ENCODE measurements around the gene SBF2.

The SBF2 gene

GRCh38 chr11:10075141-10075540 lies 218.9 kb downstream of the SBF2 start:
- no peak overlapping the region for H3K27ac ChIP-seq (ENCODE audit: low read depth, low read length)
- H3K9me2 ChIP-seq (replicated peaks; ENCODE audit: insufficient read depth, low read length), result no peaks in the 10 kb centered on the region
- no peaks in the 10 kb centered on the region for H3K27me3 ChIP-seq (ENCODE audit: low read length)

GRCh38 chr11:10072841-10073240 lies 221.2 kb downstream of the SBF2 start:
- H3F3A ChIP-seq (ENCODE audit: insufficient read depth), result no peaks in the 10 kb centered on the region
- H3K4me3 ChIP-seq (ENCODE audit: insufficient read depth, low read length, poor library complexity, severe bottlenecking), result no peak overlapping the region
- no peaks in the 10 kb centered on the region for H3K36me3 ChIP-seq (ENCODE audit: low read length)
- no peak overlapping the region for H3K9ac ChIP-seq (ENCODE audit: low read length)
- H3K27ac ChIP-seq (ENCODE audit: low read depth, low read length), result no peak overlapping the region
- no peak overlapping the region for H3K4me2 ChIP-seq (ENCODE audit: low read depth, low read length, poor library complexity, severe bottlenecking)
- H3K9me3 ChIP-seq (ENCODE audit: insufficient read depth, low read length), result no peaks in the 10 kb centered on the region
- H4K20me1 ChIP-seq (ENCODE audit: low read depth, low read length), result no peaks in the 10 kb centered on the region; the same call in 1 of the 2 replicates
- no peaks in the 10 kb centered on the region for H3K79me2 ChIP-seq (ENCODE audit: insufficient read depth, low read length)
- H3K27me3 ChIP-seq (ENCODE audit: low read length), result no peaks in the 10 kb centered on the region
- H2AFZ ChIP-seq (ENCODE audit: low read depth, low read length, severe bottlenecking), result no peak overlapping the region
- no peaks in the 10 kb centered on the region for H3K9me2 ChIP-seq (replicated peaks; ENCODE audit: insufficient read depth, low read length)
- TF ChIP-seq EZH2phosphoT487 (conservative IDR thresholded peaks at IDR 0.05; ENCODE audit: low read length) (no peak), CTCF (IDR thresholded peaks at IDR 0.05; ENCODE audit: insufficient read depth, low read length, poor library complexity, severe bottlenecking) (no peak)

More at GRCh38 chr11:10075141-10075540, 218.9 kb downstream of the SBF2 start:
- no peak overlapping the region for H3K4me2 ChIP-seq (ENCODE audit: low read depth, low read length, poor library complexity, severe bottlenecking)
- H3K9me3 ChIP-seq (ENCODE audit: insufficient read depth, low read length), result no peaks in the 10 kb centered on the region
- no peaks in the 10 kb centered on the region for H3K36me3 ChIP-seq (ENCODE audit: low read length)
- H4K20me1 ChIP-seq (ENCODE audit: low read depth, low read length), result no peaks in the 10 kb centered on the region
- no peaks in the 10 kb centered on the region for H3F3A ChIP-seq (ENCODE audit: insufficient read depth)
- H3K9ac ChIP-seq (ENCODE audit: low read length), result no peak overlapping the region
- no peak overlapping the region for H3K4me3 ChIP-seq (ENCODE audit: insufficient read depth, low read length, poor library complexity, severe bottlenecking)
- no peak overlapping the region for H2AFZ ChIP-seq (ENCODE audit: low read depth, low read length, severe bottlenecking)
- TF ChIP-seq CTCF (IDR thresholded peaks at IDR 0.05; ENCODE audit: insufficient read depth, low read length, poor library complexity, severe bottlenecking), result no peak
- TF ChIP-seq EZH2phosphoT487 (conservative IDR thresholded peaks at IDR 0.05; ENCODE audit: low read length), result no peak
- H3K79me2 ChIP-seq (ENCODE audit: insufficient read depth, low read length), result no peaks in the 10 kb centered on the region

GRCh38 chr11:10072142-10072541 lies 221.9 kb downstream of the SBF2 start:
- Histone ChIP-seq H3K4me2 (ENCODE audit: low read depth, low read length, poor library complexity, severe bottlenecking) (no peak overlapping the region), H3K4me3 (ENCODE audit: insufficient read depth, low read length, poor library complexity, severe bottlenecking) (no peak overlapping the region), H3K9me3 (ENCODE audit: insufficient read depth, low read length) (no peaks in the 10 kb centered on the region), H3F3A (ENCODE audit: insufficient read depth) (no peaks in the 10 kb centered on the region), H4K20me1 (ENCODE audit: low read depth, low read length) (no peaks in the 10 kb centered on the region; the same call in 1 of the 2 replicates), H3K36me3 (ENCODE audit: low read length) (no peaks in the 10 kb centered on the region), H3K27me3 (ENCODE audit: low read length) (no peaks in the 10 kb centered on the region), H3K9ac (ENCODE audit: low read length) (no peak overlapping the region), H3K9me2 (replicated peaks; ENCODE audit: insufficient read depth, low read length) (no peaks in the 10 kb centered on the region), H3K79me2 (ENCODE audit: insufficient read depth, low read length) (no peaks in the 10 kb centered on the region), H2AFZ (ENCODE audit: low read depth, low read length, severe bottlenecking) (no peak overlapping the region), H3K27ac (ENCODE audit: low read depth, low read length) (no peak overlapping the region)
- no peak for TF ChIP-seq EZH2phosphoT487 (conservative IDR thresholded peaks at IDR 0.05; ENCODE audit: low read length)
- no peak for TF ChIP-seq CTCF (IDR thresholded peaks at IDR 0.05; ENCODE audit: insufficient read depth, low read length, poor library complexity, severe bottlenecking)

Measured in SU-DHL-6 (cell line).